ENCODE data around the gene HBA1.
"Not testable (repeated sequence)": the region's sequence is repeated elsewhere in the genome, so short reads cannot be mapped to it uniquely, and the experiment has no call there.

The HBA1 gene

DNA sequence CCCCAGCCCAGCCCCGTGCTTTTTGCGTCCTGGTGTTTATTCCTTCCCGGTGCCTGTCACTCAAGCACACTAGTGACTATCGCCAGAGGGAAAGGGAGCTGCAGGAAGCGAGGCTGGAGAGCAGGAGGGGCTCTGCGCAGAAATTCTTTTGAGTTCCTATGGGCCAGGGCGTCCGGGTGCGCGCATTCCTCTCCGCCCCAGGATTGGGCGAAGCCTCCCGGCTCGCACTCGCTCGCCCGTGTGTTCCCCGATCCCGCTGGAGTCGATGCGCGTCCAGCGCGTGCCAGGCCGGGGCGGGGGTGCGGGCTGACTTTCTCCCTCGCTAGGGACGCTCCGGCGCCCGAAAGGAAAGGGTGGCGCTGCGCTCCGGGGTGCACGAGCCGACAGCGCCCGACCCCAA is 474 bp upstream of the HBA1 start:
- not testable (repeated sequence) for DNase-seq (ENCODE audit: low spot score)

DNA sequence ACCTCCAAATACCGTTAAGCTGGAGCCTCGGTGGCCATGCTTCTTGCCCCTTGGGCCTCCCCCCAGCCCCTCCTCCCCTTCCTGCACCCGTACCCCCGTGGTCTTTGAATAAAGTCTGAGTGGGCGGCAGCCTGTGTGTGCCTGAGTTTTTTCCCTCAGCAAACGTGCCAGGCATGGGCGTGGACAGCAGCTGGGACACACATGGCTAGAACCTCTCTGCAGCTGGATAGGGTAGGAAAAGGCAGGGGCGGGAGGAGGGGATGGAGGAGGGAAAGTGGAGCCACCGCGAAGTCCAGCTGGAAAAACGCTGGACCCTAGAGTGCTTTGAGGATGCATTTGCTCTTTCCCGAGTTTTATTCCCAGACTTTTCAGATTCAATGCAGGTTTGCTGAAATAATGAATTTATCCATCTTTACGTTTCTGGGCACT is 928 bp downstream of the HBA1 start:
- no peak for DNase-seq (ENCODE audit: low spot score)

DNA sequence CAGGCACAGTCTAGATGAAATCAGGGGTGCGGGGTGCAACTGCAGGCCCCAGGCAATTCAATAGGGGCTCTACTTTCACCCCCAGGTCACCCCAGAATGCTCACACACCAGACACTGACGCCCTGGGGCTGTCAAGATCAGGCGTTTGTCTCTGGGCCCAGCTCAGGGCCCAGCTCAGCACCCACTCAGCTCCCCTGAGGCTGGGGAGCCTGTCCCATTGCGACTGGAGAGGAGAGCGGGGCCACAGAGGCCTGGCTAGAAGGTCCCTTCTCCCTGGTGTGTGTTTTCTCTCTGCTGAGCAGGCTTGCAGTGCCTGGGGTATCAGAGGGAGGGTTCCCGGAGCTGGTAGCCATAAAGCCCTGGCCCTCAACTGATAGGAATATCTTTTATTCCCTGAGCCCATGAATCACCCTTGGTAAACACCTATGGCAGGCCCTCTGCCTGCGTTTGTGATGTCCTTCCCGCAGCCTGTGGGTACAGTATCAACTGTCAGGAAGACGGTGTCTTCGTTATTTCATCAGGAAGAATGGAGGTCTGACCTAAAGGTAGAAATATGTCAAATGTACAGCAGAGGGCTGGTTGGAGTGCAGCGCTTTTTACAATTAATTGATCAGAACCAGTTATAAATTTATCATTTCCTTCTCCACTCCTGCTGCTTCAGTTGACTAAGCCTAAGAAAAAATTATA is 1.6 kb downstream of the HBA1 start:
- DNase-seq (ENCODE audit: low spot score): no peak

DNA sequence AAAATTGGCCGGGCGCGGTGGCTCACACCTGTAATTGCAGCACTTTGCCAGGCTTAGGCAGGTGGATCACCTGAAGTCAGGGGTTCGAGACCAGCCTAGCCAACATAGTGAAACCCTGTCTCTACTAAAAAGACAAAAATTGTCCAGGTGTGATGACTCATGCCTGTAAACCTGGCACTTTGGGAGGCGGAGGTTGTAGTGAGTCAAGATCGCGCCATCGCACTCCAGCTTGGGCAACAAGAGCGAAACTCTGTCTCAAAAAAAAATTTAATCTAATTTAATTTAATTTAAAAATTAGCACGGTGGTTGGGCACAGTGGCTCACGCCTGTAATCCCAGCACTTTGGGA is 2.2 kb downstream of the HBA1 start:
- DNase-seq (ENCODE audit: low spot score): no peak

DNA sequence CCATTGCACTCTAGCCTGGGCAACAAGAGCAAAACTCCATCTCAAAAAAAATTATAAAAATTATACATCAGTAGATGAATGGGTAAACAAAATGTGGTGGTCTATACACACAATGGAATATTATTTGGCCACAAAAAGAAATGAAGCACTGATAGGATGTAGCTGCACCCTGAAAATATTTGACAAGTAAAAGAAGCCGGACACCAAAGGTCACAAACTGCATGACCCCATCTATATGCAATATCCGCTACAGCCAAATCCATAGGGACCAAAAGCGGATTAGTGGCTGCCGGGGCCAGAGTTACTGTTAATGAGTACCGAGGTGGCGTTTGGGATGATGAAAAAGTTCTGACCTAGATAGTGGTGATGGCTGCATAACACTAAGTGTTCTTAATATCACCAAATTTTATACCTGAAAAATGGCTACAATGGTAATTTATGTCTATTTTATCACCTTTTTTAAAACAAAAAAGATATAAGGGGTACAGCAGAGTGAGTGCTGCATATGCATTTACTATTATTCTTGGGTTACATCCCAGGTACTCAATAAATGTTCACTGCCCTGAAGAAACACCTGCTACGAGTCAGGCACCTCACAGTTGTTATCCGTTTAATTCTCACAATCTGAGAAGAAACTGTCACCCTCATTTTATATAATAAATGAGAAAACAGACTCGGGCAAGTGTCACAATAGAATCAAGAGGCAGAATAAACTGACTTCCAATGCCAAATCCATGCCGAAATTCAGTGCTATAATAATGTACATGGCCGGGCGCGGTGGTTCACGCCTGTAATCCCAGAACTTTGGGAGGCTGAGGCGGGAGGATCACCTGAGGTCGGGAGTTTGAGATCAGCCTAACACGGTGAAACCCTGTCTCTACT is 3.0 kb downstream of the HBA1 start:
- no peak for DNase-seq (ENCODE audit: low spot score)

DNA sequence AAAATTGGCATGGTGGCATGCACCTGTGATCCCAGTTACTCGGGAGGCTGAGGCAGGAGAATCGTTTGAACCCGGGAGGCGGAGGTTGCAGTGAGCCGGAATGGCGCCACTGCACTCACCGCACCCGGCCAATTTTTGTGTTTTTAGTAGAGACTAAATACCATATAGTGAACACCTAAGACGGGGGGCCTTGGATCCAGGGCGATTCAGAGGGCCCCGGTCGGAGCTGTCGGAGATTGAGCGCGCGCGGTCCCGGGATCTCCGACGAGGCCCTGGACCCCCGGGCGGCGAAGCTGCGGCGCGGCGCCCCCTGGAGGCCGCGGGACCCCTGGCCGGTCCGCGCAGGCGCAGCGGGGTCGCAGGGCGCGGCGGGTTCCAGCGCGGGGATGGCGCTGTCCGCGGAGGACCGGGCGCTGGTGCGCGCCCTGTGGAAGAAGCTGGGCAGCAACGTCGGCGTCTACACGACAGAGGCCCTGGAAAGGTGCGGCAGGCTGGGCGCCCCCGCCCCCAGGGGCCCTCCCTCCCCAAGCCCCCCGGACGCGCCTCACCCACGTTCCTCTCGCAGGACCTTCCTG is 3.7 kb downstream of the HBA1 start, which contains the start of gene HBQ1:
TSS of gene HBQ1 (plus strand) at position 359 of the 575 bp plus-strand sequence. CDS start at position 387, 28 bp downstream.
- peak; percentile 88 for DNase-seq (ENCODE audit: low spot score)

DNA sequence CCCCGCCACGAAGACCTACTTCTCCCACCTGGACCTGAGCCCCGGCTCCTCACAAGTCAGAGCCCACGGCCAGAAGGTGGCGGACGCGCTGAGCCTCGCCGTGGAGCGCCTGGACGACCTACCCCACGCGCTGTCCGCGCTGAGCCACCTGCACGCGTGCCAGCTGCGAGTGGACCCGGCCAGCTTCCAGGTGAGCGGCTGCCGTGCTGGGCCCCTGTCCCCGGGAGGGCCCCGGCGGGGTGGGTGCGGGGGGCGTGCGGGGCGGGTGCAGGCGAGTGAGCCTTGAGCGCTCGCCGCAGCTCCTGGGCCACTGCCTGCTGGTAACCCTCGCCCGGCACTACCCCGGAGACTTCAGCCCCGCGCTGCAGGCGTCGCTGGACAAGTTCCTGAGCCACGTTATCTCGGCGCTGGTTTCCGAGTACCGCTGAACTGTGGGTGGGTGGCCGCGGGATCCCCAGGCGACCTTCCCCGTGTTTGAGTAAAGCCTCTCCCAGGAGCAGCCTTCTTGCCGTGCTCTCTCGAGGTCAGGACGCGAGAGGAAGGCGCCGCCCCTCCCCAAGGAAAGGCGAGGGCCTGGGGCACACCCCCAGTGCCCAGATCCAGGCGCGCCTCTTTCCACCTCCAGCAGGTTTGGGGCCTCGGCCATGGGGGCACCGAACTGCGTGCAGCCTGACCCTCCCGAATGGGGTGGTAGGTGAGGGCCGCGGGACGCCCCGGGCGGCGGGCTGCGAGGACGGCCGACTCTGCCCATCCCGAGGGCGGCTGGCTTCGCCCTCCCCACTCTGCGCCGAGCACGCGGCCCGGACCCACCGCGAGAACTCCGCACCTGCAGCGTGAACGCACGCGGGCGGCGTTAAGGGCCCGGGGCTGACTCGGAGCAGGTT is 4.4 kb downstream of the HBA1 start:
- DNase-seq (ENCODE audit: low spot score): peak; percentile 97

DNA sequence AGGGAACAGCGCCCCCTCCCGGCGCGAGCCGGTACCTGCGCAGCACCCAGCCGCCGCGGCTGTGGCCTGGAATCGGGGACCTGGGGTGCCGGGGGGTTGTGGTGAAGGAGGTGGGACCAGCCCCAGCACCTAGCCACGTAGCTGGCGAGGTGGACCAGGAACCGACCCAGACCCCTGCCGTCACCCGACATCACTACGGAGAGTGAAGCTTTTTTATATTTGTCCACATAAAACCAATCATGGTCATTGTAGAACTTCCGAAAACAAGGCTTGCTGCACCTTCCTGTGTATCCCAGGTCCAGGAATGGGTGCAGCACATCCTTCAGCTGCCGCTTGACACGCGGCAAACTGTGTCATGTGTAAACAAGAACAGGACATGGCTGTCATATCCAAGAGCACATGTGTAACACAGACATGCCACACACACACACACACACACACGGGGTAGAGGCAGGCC is 5.1 kb downstream of the HBA1 start:
- DNase-seq (ENCODE audit: low spot score): no peak

DNA sequence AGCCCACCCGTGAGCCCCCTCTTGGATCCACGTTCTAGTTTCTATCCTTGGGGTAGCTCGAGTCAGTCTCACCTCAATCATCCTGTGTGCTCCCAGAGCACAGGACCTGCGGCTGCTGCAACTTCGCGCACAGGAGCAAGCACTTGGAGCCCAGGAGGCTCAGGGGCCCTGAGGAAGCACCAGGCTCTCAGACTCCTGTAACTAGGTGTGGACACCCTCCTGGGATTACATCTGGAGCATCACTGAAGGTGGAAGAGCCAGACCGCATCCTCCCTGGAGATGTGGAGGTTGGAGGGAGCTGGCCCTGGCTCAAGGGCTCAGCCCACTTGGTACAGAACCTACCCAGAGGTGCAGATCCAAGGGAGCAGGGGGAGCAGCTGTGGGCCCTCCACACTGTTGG is 6.5 kb downstream of the HBA1 start:
- DNase-seq (ENCODE audit: low spot score): no peak

DNA sequence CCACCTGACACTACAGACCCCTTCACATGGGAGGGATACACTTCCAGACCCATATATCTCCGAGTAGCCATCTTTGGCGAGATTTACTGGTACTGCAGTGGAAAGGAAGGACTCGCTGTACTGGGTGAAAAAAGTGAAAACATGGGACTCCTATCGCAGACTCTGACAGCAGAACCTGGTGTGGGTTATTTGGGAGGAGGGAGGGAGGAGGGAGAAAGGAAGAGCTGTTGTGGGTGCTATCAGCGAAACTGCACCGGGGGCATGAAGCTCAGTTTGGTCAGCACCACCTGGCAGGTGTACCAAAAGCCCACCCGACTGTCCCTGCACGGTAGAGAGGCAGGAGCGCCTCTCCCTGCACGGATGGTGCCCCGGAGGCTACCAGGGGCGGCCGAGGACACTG is 8.7 kb downstream of the HBA1 start:
- no peak for DNase-seq (ENCODE audit: low spot score)

DNA sequence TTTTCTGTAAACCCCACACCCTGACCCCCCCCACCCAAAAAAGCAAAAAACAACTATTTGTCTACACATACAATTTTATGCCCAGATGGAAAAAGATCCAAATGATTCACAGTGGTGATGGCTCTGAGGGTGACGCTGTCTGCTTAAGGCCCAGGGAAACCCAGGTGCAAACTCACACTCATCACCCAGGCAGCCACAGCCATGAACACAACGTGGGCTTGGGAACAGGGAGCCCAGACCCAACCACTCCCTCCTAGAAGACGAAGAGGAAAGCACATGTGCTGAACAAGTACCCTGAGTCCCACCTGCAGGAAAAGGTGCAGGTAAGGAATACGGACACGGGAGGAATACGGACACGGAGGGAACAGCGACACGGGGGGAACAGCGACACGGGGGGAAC is 9.2 kb downstream of the HBA1 start:
- no peak for DNase-seq (ENCODE audit: low spot score)

DNA sequence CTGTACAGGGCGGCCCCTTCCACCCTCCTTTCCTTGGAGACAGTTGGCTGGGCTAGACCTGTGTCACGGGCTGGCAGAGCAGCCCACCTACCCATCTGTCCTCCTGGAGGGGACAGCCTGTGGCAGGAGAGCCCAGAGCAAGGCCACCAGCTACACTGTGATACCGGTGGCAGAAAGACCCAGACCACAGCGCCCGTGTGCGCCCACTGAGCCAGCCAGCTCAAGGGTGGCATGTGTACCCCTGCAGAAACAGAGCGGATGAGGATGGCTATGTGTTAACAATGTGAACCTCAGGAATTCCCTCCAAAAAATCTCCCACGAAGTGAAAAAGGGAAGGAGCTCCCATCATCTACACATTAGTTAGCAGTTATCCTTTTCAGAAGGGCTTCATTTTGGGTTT is 10.8 kb downstream of the HBA1 start:
- DNase-seq (ENCODE audit: low spot score): no peak

DNA sequence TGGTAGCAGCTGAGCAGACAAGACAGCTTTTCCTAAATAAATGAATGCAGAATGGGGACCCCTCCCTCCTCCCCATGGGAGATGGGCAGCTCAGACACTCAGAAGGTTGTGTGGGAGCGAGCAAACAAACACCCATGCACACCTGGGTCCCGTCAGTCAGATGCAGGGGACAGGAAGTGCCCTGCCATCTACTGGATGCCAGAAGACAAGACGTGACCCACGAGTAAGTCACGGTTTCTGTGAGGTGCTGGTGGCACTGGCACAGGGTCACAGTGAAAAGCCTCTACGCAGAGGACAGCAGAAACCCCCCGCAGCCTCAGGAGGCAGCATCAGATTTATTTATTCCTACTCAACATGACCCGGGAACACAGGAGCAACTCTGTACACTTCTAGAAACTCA is 12.2 kb downstream of the HBA1 start:
- DNase-seq (ENCODE audit: low spot score): no peak

DNA sequence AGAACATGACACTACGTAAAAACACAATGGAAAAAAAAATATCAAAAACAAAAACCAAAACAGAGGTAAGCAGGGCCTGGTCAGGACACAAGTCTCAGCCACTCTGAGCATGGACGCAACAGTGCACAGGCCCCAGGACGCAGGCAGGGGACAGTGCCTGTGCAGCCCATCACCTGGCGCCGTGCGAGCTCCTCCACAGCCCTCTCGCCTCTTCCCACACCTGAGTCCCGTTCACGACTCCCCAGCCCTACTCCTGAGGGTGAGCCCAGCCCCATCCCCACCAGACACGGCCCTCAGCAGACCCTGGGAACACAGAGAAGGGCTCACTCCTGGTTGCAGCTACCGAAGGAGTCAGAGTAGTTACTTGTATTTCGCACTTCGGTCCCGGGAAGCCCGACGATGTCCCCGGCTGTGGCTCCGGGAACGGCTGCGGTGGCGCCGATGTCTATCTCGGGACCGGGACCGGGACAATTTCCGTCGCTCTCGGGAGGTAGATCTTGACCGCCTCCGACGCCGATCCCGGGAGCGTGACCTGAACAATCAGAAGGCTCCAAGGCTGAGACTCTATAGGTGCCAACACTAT is 13.2 kb downstream of the HBA1 start:
- no peak for DNase-seq (ENCODE audit: low spot score)

DNA sequence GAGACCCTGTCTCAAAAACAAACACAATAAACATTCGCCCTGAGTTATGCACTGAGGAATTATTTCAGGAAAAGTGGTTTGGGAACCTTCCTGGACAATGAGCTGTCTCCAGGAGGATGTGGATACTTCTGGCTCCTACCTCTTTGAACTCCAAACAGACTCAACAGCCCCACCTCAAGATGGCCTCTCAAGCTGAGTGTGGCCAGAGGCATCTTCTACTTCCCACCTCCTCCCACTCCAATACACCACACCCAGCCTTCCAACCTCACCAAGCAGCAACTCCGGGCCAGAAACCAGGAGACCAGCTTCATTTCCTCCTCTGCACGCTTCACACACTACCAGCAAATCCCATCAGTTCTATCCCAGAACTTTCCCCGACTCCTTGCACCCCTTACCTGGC is 15.4 kb downstream of the HBA1 start:
- DNase-seq (ENCODE audit: low spot score): no peak

DNA sequence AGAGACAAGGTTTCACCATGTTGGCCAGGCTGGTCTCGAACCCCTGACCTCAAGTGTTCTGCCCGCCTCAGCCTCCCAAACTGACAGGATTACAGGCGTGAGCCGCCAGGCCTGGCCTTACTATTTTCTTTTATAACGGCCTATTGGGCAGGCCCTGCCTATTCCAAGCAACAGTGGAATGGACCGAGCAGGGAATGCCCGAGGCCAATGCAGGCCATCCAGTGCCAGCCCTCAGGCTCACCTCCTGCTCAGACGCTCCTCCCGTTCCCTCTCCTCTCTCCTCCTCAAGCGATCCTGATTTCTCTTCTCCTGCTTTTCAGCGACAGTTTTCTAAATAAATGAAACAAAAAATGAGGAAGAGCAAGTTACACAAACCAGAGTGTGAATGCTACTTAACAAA is 16.2 kb downstream of the HBA1 start:
- DNase-seq (ENCODE audit: low spot score): no peak

DNA sequence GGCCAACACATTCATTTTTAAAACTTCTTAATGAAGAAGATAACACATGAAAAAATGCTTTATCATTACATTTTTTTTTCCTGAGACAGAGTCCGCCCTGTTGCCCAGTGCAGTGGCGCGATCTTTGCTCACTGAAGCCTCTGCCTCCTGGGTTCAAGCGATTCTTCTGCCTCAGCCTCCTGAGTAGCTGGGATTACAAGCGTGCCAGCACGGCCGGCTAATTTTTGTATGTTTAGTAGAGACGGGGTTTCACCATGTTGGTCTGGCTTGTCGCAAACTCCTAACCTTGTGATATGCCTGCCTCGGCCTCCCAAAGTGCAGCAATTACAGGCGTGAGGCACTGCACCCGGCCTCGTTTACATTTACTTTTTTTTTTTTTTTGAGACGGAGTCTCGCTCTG is 17.0 kb downstream of the HBA1 start:
- no peak for DNase-seq (ENCODE audit: low spot score)

DNA sequence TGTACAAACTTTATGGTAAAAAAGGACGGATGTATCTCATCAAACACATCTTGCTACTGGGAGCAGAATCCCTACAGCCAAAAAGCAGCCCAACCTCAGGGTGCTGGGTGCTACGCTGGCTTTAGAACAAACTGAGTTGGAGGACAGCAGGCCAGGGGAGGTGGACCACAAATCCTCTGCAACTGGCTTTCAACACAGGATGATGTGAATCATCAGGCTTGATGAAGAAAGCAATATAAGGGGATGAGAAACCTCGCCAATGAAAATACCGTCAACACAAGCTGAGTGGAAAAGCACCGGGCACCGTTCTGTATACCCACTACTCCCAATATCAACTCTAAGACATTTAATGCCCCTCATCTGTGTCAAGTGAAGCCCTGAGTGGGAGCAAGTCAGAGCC is 18.0 kb downstream of the HBA1 start:
- DNase-seq (ENCODE audit: low spot score): no peak

DNA sequence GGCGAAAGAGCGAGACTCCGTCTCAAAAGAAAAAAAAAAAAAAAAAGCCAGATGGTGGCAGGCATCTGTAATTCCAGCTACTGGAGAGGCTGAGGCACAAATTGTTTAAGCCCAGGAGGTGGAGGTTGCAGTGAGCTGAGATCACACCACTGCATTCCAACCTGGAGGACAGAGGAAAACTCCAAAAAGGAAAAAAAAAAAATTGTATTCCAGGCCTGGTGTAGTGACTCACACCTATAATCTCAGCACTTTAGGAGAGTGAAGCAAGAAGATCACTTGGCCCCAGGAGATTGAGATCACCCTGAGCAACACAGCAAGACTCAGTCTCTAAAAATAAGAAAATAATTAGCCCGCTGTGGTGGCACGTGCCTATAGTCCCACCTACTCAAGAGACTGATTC is 23.9 kb downstream of the HBA1 start:
- DNase-seq (ENCODE audit: low spot score): no peak

DNA sequence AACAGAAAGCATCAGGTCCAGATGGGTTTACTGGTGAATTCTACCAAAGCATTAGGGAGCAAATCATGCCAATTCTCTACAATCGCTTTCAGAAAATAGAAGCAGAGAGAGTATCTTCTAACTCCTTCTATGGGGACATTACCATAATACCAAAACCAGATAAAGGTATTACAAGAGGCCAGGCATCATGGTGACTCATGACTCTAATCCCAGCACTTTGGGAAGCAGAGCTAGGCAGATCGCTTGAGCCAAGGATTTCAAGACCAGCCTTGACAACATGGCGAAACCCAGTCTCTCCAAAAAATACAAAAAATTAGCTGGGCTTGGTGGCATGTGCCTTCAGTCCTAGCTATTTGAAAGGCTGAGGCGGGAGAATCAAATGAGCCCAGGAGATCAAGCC is 26.8 kb downstream of the HBA1 start:
- no peak for DNase-seq (ENCODE audit: low spot score)

DNA sequence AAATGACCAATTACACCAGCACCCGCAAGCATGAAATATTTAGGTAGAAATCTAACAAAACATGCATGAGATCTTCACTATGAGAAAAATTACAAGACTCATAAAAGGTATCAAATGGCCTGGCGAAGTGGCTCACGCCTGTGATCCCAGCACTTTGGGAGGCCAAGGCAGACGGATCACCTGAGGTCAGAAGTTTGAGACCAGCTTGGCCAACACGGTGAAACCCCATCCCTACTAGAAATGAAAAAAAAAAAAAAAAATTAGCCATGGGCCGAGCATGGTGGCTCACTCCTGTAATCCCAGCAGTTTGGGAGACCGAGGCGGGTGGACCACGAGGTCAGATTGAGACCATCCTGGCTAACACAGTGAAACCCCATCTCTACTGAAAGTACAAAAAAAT is 27.6 kb downstream of the HBA1 start:
- DNase-seq (ENCODE audit: low spot score): not testable (repeated sequence)

DNA sequence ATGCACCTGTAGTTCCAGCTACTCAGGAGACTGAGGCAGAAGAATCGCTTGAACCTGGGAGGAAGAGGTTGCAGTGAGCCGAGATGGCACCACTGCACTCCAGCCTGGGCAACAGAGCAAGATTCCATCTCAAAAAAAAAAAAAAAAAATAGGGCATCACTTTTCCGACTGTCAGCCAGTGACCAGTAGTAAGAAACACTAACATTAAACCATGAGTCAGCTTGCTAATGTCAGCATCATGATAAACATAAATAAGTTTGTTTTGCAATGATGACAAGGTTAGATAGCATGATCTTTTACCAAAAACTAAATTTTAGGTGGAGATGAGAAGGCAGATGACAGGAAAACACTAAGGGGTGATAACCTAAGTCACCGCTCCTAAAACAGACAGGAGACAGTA is 32.9 kb downstream of the HBA1 start:
- DNase-seq (ENCODE audit: low spot score): not testable (repeated sequence)

Data from HuH-7.5 (cell line).